Measurements from ENCODE around the gene IGF2R. TPM values are rescaled to one million over a fixed set of nuclear protein-coding genes. Genes with fewer than 3 reads are reported as not detected.

Gene IGF2R
- total and polyA plus RNA-seq, 8 donors = 11.0 to 54.0 (median 34.7) TPM

GRCh38 chr6:160042788-160043301 lies 74.0 kb downstream of the IGF2R start:
- Histone ChIP-seq H3K4me3 (no peak overlapping the region), H3K27ac (peak overlapping the region in 1 of 4 donors; percentile 48), H3K27me3 (no peaks in the 10 kb centered on the region), H3K4me1 (peaks cover 7 to 20% (median 7%) of the 10 kb centered on the region in 3 donors), H3K36me3 (peaks cover 6 to 53% (median 13%) of the 10 kb centered on the region in 3 donors), H3K9me3 (no peaks in the 10 kb centered on the region)
- WGBS, 2 donors = 58 to 60% methylated on average over 11 of the region's 11 CpGs
- intact Hi-C loops (cut with DNase I) = no loop called here
- ATAC-seq = peak; percentile 39 to 77 (median 68)
- TF ChIP-seq, protein P1, sequence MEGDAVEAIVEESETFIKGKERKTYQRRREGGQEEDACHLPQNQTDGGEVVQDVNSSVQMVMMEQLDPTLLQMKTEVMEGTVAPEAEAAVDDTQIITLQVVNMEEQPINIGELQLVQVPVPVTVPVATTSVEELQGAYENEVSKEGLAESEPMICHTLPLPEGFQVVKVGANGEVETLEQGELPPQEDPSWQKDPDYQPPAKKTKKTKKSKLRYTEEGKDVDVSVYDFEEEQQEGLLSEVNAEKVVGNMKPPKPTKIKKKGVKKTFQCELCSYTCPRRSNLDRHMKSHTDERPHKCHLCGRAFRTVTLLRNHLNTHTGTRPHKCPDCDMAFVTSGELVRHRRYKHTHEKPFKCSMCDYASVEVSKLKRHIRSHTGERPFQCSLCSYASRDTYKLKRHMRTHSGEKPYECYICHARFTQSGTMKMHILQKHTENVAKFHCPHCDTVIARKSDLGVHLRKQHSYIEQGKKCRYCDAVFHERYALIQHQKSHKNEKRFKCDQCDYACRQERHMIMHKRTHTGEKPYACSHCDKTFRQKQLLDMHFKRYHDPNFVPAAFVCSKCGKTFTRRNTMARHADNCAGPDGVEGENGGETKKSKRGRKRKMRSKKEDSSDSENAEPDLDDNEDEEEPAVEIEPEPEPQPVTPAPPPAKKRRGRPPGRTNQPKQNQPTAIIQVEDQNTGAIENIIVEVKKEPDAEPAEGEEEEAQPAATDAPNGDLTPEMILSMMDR (IDR thresholded peaks at IDR 0.05) = no peak
- no peak for FAIRE-seq
- DNase-seq = peak in 1 of 6 donors; percentile 29

DNA sequence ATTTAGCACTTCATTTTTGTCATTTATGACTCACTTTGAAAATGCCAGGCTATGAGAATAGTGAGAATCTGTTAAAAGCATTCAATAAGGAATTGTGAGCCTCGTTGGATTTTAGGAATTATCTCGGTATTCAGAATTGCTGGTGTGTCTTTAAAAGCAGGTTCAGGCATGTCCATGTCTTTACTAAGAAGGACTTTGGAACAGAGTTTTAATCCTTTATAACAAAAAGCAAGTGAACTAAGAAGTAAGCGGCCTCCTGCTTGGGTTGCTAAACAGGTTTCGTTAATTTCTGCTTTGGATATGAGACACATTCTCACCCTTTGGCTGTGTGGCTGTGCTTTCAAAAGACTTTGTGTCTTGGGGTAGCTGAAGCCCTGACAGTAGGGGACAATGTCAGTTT lies 74.9 kb downstream of the IGF2R start:
- 88% methylated on average over 4 of the region's 4 CpGs for WGBS, 2 donors
- TF ChIP-seq, protein P1 (IDR thresholded peaks at IDR 0.05) = no peak
- no peaks in the 10 kb centered on the region for H3K27me3 ChIP-seq
- intact Hi-C loops (cut with DNase I) = no loop called here
- H3K4me3 ChIP-seq = no peak overlapping the region
- ATAC-seq (no peak), DNase-seq (no peak), FAIRE-seq (no peak)
- peak overlapping the region in 1 of 4 donors; percentile 1 for H3K27ac ChIP-seq
- peaks cover 7 to 62% (median 21%) of the 10 kb centered on the region in 3 donors for H3K36me3 ChIP-seq
- no peaks in the 10 kb centered on the region for H3K9me3 ChIP-seq
- peaks cover 7 to 20% (median 7%) of the 10 kb centered on the region in 3 donors for H3K4me1 ChIP-seq

DNA sequence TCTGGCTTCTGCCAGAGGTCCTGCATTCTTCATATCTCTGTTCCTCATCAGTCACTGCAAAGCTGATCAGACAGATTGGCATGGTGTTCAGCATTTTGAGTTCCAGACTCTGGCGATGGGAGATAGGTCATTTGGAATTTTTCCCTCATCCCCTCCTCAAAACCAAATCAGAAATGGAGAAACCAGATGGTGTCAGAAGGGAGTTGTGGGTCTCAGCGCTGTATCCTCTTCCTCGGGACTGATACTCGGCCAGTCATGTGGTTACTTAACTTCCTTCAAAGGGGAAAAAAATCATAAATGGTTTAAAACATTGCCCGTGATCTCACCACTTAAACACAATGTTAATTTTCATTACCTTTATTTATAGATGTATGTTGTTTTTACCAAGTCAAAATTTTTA lies 75.8 kb downstream of the IGF2R start:
- Histone ChIP-seq H3K9me3 (no peaks in the 10 kb centered on the region), H3K27me3 (no peaks in the 10 kb centered on the region), H3K36me3 (peaks cover 7 to 71% (median 26%) of the 10 kb centered on the region in 3 donors), H3K4me3 (no peak overlapping the region), H3K4me1 (peaks cover 7 to 20% (median 7%) of the 10 kb centered on the region in 3 donors), H3K27ac (no peak overlapping the region)
- intact Hi-C loops (cut with DNase I) = no loop called here
- no peak for DNase-seq
- TF ChIP-seq, protein P1 (IDR thresholded peaks at IDR 0.05) = no peak
- FAIRE-seq = no peak
- 91 to 93% methylated on average over 5 of the region's 5 CpGs for WGBS, 2 donors
- no peak for ATAC-seq

GRCh38 chr6:160048471-160048870 lies 79.6 kb downstream of the IGF2R start:
- Histone ChIP-seq H3K9me3 (no peaks in the 10 kb centered on the region), H3K4me1 (peaks cover 0 to 1% (median 0%) of the 10 kb centered on the region in 3 donors), H3K36me3 (peaks cover 7 to 84% (median 41%) of the 10 kb centered on the region in 3 donors), H3K4me3 (no peak overlapping the region), H3K27me3 (no peaks in the 10 kb centered on the region), H3K27ac (no peak overlapping the region)
- DNase-seq (no peak), FAIRE-seq (no peak), ATAC-seq (no peak)
- TF ChIP-seq, protein P1 (IDR thresholded peaks at IDR 0.05) = no peak
- intact Hi-C loops (cut with DNase I) = no loop called here
- 88 to 91% methylated on average over 6 of the region's 6 CpGs for WGBS, 2 donors

- intact Hi-C loops (cut with DNase I) = no loop called here
Observed at GRCh38 chr6:160049346-160049745, 80.5 kb downstream of the IGF2R start.

More at GRCh38 chr6:160049346-160049745, 80.5 kb downstream of the IGF2R start:
- 92 to 94% methylated on average over 9 of the region's 9 CpGs for WGBS, 2 donors
- H3K27ac ChIP-seq = no peak overlapping the region
- no peak overlapping the region for H3K4me3 ChIP-seq
- H3K9me3 ChIP-seq = no peaks in the 10 kb centered on the region
- no peaks in the 10 kb centered on the region for H3K27me3 ChIP-seq
- ATAC-seq = no peak
- no peaks in the 10 kb centered on the region for H3K4me1 ChIP-seq
- no peak for DNase-seq
- no peak for FAIRE-seq
- TF ChIP-seq, protein P1 (IDR thresholded peaks at IDR 0.05) = no peak
- peaks cover 7 to 75% (median 41%) of the 10 kb centered on the region in 3 donors for H3K36me3 ChIP-seq
